Smooth muscle cell (in vitro differentiated cells): ENCODE measurements around the gene SDR42E1. TPM values are rescaled to one million over a fixed set of nuclear protein-coding genes. Genes with fewer than 3 reads are reported as not detected.
"Not testable (repeated sequence)": the region's sequence is repeated elsewhere in the genome, so short reads cannot be mapped to it uniquely, and the experiment has no call there.

Experiments
- DNase-seq: peaks from one replicate; lab custom pipeline; 2025; ENCODE audit not compliant: unreplicated experiment; lab: John Stamatoyannopoulos, UW
- H2AFZ ChIP-seq: fragments of 200-600 bp; sonication (generic); 2 replicates; pipeline ENCODE4 v1.6.0; 2016; ENCODE audit warnings: antibody characterized with exemption, low read depth, mild to moderate bottlenecking
- H3F3A ChIP-seq: fragments of 200-600 bp; sonication (generic); 2 replicates; pipeline ENCODE4 v1.6.0; 2017; ENCODE audit warnings: antibody characterized with exemption, low read depth
- H3K27ac ChIP-seq: fragments of 200-600 bp; sonication (generic); 2 replicates; pipeline ENCODE4 v1.5.1; 2016; ENCODE audit warnings: low read depth, mild to moderate bottlenecking
- H3K27me3 ChIP-seq: fragments of 200-600 bp; sonication (generic); 2 replicates; pipeline ENCODE4 v1.6.1; 2016; ENCODE audit warnings: low read depth, mild to moderate bottlenecking
- H3K36me3 ChIP-seq: fragments of 200-600 bp; sonication (generic); 2 replicates; pipeline ENCODE4 v1.5.1; 2016; ENCODE audit warnings: low read depth
- H3K4me1 ChIP-seq: fragments of 200-600 bp; sonication (generic); 2 replicates; pipeline ENCODE4 v1.5.1; 2016; ENCODE audit warnings: low read depth
- H3K4me2 ChIP-seq: fragments of 200-600 bp; sonication (generic); 2 replicates; pipeline ENCODE4 v1.6.0; 2016; ENCODE audit warnings: mild to moderate bottlenecking
- H3K4me3 ChIP-seq: fragments of 200-600 bp; sonication (generic); 2 replicates; pipeline ENCODE4 v1.5.1; 2016; ENCODE audit warnings: mild to moderate bottlenecking
- H3K79me2 ChIP-seq: fragments of 200-600 bp; sonication (generic); 2 replicates; pipeline ENCODE4 v1.6.0; 2016; ENCODE audit warnings: low read depth, mild to moderate bottlenecking
- H3K9ac ChIP-seq: fragments of 200-600 bp; sonication (generic); 2 replicates; pipeline ENCODE4 v1.6.0; 2016; ENCODE audit warnings: low read depth
- H3K9me3 ChIP-seq: fragments of 200-600 bp; sonication (generic); replicated peaks from 2 replicates; pipeline ENCODE4 v1.5.1; 2016; ENCODE audit warnings: low read depth
- H4K20me1 ChIP-seq: fragments of 200-600 bp; sonication (generic); 2 replicates; pipeline ENCODE4 v1.6.0; 2016; ENCODE audit warnings: low read depth
- WGBS: methylation state at CpG from one replicate; pipeline ENCODE4 v1.1.7; 2016; ENCODE audit warnings: low lambda C conversion rate; 5-methylcytosine and 5-hydroxymethylcytosine counted together
- polyA plus RNA-seq: library from polyadenylated mRNA; unstranded; fragments of >200 nt; fragmentation: Nextera tagmentation; extraction: Ambion mirVana; gene quantifications from 2 replicates; pipeline ENCODE4 v1.2.1, GENCODE V29; 2016
- total RNA-seq: library from RNA; depleted of rRNA; stranded (reverse); fragments of >200 nt; gene quantifications from 2 replicates; pipeline ENCODE4 v1.2.3, GENCODE V29; 2014
- TF ChIP-seq, protein P1 (sequence below): fragments of 200-600 bp; sonication (generic); IDR thresholded peaks from 2 replicates; pipeline ENCODE4 v1.5.1; 2017; ENCODE audit warnings: borderline replicate concordance, mild to moderate bottlenecking, antibody characterized with exemption; ENCODE audit not compliant: insufficient read depth, poor library complexity, severe bottlenecking

The SDR42E1 gene
- total and polyA plus RNA-seq, 2 experiments from 2014 or later, result not detected

DNA sequence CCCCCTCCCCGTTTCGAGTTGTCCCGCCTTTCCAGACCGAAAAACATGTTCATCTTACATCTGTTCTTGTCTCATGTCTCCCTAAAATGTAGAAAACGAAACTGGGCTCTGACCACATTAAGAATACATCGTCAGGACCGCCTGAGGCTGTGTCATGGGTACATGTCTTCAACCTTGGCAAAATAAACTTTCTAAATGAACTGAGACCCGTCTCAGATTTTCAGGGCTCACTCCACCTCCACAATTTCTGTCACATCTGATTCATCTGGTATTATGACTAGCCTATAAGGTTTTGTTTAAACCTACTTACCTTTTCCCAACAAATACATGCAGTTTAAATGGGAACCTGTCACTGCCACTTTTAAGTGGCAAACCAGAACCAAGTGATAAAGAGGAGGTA, 621 bp downstream of the SDR42E1 start:
- 83% methylated on average over 8 of the region's 8 CpGs for WGBS
- no peak overlapping the region for H3K27ac ChIP-seq
- no peak overlapping the region for H2AFZ ChIP-seq
- no peak overlapping the region for H3K9ac ChIP-seq
- no peaks in the 10 kb centered on the region for H3K4me1 ChIP-seq
- TF ChIP-seq, protein P1, sequence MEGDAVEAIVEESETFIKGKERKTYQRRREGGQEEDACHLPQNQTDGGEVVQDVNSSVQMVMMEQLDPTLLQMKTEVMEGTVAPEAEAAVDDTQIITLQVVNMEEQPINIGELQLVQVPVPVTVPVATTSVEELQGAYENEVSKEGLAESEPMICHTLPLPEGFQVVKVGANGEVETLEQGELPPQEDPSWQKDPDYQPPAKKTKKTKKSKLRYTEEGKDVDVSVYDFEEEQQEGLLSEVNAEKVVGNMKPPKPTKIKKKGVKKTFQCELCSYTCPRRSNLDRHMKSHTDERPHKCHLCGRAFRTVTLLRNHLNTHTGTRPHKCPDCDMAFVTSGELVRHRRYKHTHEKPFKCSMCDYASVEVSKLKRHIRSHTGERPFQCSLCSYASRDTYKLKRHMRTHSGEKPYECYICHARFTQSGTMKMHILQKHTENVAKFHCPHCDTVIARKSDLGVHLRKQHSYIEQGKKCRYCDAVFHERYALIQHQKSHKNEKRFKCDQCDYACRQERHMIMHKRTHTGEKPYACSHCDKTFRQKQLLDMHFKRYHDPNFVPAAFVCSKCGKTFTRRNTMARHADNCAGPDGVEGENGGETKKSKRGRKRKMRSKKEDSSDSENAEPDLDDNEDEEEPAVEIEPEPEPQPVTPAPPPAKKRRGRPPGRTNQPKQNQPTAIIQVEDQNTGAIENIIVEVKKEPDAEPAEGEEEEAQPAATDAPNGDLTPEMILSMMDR, result no peak
- no peaks in the 10 kb centered on the region for H3F3A ChIP-seq
- no peaks in the 10 kb centered on the region for H3K36me3 ChIP-seq
- H3K79me2 ChIP-seq, result no peaks in the 10 kb centered on the region
- H3K27me3 ChIP-seq, result no peaks in the 10 kb centered on the region
- no peak for DNase-seq
- no peak overlapping the region for H3K4me2 ChIP-seq
- no peaks in the 10 kb centered on the region for H4K20me1 ChIP-seq
- no peak overlapping the region for H3K4me3 ChIP-seq
- no peaks in the 10 kb centered on the region for H3K9me3 ChIP-seq

DNA sequence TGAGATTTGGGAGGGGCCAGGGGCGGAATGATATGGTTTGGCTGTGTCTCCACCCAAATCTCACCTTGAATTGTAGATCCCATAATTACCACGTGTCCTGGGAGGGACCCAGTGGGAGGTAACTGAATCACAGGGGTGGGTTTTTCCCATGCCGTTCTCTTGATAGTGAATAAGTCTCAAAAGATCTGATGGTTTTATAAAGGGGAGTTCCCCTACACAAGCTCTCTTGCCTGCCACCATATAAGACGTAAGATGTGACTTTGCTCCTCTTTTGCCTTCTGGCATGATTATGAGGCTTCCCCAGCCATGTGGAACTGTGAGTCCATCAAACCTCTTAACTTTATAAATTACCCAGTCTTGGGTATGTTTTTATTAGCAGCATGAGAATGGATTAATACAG, 1.5 kb downstream of the SDR42E1 start:
- not testable (repeated sequence) for H3K4me2 ChIP-seq, H3K36me3 ChIP-seq, H3K9me3 ChIP-seq, H3K4me3 ChIP-seq, H3K27me3 ChIP-seq, H3K9ac ChIP-seq, H3F3A ChIP-seq, DNase-seq, H3K4me1 ChIP-seq, H3K27ac ChIP-seq, H4K20me1 ChIP-seq, H3K79me2 ChIP-seq, H2AFZ ChIP-seq
- WGBS, result 72% methylated on average over 4 of the region's 4 CpGs

DNA sequence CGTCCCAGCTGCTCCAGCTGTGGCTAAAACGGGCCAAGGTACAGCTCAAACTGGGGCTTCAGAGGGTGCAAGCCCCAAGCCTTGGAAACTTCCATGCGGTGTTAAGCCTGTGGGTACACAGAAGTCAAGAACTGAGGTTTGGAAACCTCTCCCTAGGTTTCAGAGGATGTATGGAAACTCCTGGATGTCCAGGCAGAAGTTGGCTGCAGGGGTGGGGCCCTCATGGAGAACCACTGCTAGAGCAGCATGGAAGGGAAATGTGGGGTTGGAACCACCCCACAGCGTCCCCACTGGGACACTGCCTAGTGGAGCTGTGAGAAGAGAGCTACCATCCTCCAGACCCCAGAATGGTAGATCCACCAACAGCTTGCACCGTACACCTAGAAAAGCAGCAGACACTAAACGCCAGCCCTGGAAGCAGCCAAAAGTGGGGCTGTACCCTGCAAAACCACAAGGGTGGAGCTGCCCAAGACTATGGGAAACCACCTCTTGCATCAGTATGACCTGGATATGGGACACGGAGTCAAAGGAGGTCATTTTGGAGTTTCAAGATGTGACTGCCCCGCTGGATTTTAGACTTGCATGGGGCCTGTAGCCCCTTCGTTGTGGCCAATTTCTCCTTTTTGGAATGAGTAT, 2.2 kb downstream of the SDR42E1 start:
- TF ChIP-seq, protein P1, result no peak
- 90% methylated on average over 9 of the region's 9 CpGs for WGBS
- H3K27me3 ChIP-seq, result no peaks in the 10 kb centered on the region
- no peaks in the 10 kb centered on the region for H3K4me1 ChIP-seq
- H3K4me2 ChIP-seq, result no peak overlapping the region
- no peak overlapping the region for H3K27ac ChIP-seq
- no peaks in the 10 kb centered on the region for H3K9me3 ChIP-seq
- no peak overlapping the region for H3K9ac ChIP-seq
- H3K36me3 ChIP-seq, result no peaks in the 10 kb centered on the region
- H3K79me2 ChIP-seq, result no peaks in the 10 kb centered on the region
- H3F3A ChIP-seq, result no peaks in the 10 kb centered on the region
- H3K4me3 ChIP-seq, result no peak overlapping the region
- H4K20me1 ChIP-seq, result no peaks in the 10 kb centered on the region
- no peak for DNase-seq
- H2AFZ ChIP-seq, result no peak overlapping the region

DNA sequence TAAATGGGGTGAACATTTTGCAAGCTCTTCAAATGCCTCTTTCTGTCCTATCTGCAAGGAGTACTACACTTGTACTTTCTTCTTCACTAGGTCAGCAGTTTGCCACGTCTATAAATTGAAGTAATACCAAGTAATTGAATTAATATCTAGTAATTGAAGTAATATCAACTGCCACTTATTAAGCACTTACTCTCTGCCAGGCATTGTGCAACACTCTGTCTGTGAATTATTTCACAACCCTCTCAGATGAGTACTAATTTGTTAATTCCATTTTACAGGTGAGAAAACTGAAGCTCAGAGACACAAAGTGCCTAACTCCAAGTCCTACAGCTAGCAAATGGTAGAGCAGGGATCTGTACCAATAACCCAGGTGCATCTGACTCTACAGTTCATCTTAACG, 4.1 kb downstream of the SDR42E1 start:
- Histone ChIP-seq H3K9me3 (no peaks in the 10 kb centered on the region), H2AFZ (no peak overlapping the region), H3K4me3 (no peak overlapping the region), H3K27ac (no peak overlapping the region), H3K36me3 (no peaks in the 10 kb centered on the region), H3K9ac (no peak overlapping the region), H3K4me2 (no peak overlapping the region), H3K4me1 (no peaks in the 10 kb centered on the region), H4K20me1 (no peaks in the 10 kb centered on the region), H3F3A (no peaks in the 10 kb centered on the region), H3K27me3 (peaks cover 4% of the 10 kb centered on the region), H3K79me2 (no peaks in the 10 kb centered on the region)
- DNase-seq, result no peak
- WGBS, result 77% methylated on average over 2 of the region's 2 CpGs
- TF ChIP-seq, protein P1, result no peak
